ENCODE data around the gene PPL. TPM values are rescaled to one million over a fixed set of nuclear protein-coding genes. Genes with fewer than 3 reads are reported as not detected.

PPL gene
- total and polyA plus RNA-seq, 2 of the 13 experiments (the other 11 are each of a cell fraction or from before 2014, with no cell fraction given) = 5.7 to 6.6 TPM

DNA sequence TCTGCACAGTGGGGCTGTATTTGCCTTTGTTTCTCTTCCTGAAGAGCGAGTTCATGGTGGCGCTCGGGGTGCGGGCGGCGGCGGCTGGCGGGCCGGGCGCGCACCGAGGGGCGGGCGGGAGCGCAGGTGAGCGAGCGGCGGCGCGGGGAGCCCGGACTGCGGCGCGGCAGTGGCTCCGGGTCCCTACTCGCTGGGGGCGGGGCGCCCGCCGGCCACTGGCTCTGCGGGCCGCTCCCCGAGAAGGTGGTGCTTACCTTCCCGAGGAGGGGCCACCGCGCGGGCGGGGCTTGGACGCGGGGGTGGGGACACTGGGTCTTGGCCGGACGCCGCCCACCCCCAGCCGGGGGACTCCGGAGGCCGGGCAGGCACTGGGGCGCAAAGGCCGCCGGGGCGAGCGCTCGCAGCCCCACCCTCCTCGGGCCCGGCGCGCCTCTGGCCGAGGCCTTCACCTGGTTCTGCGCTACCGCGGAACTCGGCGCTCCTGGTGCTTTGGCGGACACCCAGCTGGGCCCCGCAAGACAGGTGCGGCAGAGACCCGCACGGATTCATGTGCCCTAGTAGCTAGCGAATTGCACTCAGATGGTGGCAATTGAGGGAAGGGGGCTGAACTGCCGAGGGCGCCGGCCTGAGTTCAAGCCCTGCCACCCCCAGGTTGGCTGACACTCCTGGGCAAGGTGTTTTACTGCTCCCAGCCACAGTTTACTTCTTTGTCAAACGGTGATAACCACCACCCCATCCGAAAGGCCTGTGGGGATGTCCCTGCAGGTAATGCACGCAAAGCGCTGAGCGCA is at the start of gene PPL (continued):
- TF ChIP-seq ZNF770 (CRISPR knock-in tag; IDR thresholded peaks at IDR 0.05) (peak; percentile 81; the same call in 1 of the 2 replicates), RELA (CRISPR knock-in tag; IDR thresholded peaks at IDR 0.05) (0 out of 2 replicates have a peak, but pooled peaks have one; percentile 29), CC2D1A (CRISPR knock-in tag; IDR thresholded peaks at IDR 0.05) (no peak), SMYD3 (CRISPR knock-in tag; IDR thresholded peaks at IDR 0.05) (no peak), PRDM15 (CRISPR knock-in tag; IDR thresholded peaks at IDR 0.05) (no peak), ZNF362 (CRISPR knock-in tag; IDR thresholded peaks at IDR 0.05; ENCODE audit: borderline replicate concordance) (peak; percentile 38; the same call in 1 of the 2 replicates), FUBP1 (CRISPR knock-in tag; IDR thresholded peaks at IDR 0.05; ENCODE audit: borderline replicate concordance) (no peak), ZNF7 (CRISPR knock-in tag; IDR thresholded peaks at IDR 0.05) (no peak), ZNF232 (CRISPR knock-in tag; IDR thresholded peaks at IDR 0.05; ENCODE audit: borderline replicate concordance) (no peak), ZNF17 (CRISPR knock-in tag; IDR thresholded peaks at IDR 0.05) (no peak), HDAC6 (IDR thresholded peaks at IDR 0.05; ENCODE audit: low read depth, low read length) (no peak)
- TF ChIP-seq, protein P1, sequence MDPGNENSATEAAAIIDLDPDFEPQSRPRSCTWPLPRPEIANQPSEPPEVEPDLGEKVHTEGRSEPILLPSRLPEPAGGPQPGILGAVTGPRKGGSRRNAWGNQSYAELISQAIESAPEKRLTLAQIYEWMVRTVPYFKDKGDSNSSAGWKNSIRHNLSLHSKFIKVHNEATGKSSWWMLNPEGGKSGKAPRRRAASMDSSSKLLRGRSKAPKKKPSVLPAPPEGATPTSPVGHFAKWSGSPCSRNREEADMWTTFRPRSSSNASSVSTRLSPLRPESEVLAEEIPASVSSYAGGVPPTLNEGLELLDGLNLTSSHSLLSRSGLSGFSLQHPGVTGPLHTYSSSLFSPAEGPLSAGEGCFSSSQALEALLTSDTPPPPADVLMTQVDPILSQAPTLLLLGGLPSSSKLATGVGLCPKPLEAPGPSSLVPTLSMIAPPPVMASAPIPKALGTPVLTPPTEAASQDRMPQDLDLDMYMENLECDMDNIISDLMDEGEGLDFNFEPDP (CRISPR knock-in tag; conservative IDR thresholded peaks at IDR 0.05) = no peak
- TF ChIP-seq, protein P2, sequence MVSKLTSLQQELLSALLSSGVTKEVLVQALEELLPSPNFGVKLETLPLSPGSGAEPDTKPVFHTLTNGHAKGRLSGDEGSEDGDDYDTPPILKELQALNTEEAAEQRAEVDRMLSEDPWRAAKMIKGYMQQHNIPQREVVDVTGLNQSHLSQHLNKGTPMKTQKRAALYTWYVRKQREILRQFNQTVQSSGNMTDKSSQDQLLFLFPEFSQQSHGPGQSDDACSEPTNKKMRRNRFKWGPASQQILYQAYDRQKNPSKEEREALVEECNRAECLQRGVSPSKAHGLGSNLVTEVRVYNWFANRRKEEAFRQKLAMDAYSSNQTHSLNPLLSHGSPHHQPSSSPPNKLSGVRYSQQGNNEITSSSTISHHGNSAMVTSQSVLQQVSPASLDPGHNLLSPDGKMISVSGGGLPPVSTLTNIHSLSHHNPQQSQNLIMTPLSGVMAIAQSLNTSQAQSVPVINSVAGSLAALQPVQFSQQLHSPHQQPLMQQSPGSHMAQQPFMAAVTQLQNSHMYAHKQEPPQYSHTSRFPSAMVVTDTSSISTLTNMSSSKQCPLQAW (CRISPR knock-in tag; IDR thresholded peaks at IDR 0.05) = no peak

All from HepG2 (cell line).